ENCODE measurements around the gene S100A8.

- TF ChIP-seq CTCF (IDR thresholded peaks at IDR 0.05) (no peak), POLR2A (IDR thresholded peaks at IDR 0.05) (no peak), EP300 (IDR thresholded peaks at IDR 0.05) (no peak), POLR2AphosphoS5 (IDR thresholded peaks at IDR 0.05) (no peak)
Observed at GRCh38 chr1:153345187-153346076, 45.4 kb downstream of the S100A8 start.

Measured in gastroesophageal sphincter (tissue), 3 donors.